ENCODE data around the gene ADAM17. TPM values are rescaled to one million over a fixed set of nuclear protein-coding genes. Genes with fewer than 3 reads are reported as not detected.

Gene ADAM17
- total and polyA plus RNA-seq, 2 of the 13 experiments (the other 11 are each of a cell fraction or from before 2014, with no cell fraction given), result 6.5 to 33.4 TPM

DNA sequence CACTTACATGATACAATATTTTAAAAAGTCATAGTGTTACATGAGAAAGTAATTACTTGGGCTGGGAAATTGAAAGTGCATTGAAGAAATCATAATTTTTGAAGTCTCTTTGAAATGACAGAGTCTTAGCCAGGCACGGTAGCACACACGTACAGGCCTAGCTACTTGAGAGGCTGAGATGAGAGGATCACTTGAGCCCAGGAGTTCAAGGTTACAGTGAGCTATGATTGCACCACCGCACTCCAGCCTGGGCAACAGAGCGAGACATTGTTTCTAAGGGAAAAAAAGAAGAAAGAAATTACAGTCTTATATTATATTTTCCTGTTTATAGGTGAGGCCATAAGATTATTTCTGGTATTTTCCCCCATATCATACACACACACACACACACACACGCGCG, 90.5 kb downstream of the ADAM17 start (continued):
- 0 out of 2 replicates have a peak, but pooled peaks have one; percentile 28 for TF ChIP-seq RARA (CRISPR knock-in tag; IDR thresholded peaks at IDR 0.05)
- TF ChIP-seq GATAD2A (CRISPR knock-in tag; IDR thresholded peaks at IDR 0.05), result peak; percentile 52; the same call in 1 of the 2 replicates
- TF ChIP-seq, protein P1, sequence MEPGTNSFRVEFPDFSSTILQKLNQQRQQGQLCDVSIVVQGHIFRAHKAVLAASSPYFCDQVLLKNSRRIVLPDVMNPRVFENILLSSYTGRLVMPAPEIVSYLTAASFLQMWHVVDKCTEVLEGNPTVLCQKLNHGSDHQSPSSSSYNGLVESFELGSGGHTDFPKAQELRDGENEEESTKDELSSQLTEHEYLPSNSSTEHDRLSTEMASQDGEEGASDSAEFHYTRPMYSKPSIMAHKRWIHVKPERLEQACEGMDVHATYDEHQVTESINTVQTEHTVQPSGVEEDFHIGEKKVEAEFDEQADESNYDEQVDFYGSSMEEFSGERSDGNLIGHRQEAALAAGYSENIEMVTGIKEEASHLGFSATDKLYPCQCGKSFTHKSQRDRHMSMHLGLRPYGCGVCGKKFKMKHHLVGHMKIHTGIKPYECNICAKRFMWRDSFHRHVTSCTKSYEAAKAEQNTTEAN (CRISPR knock-in tag; conservative IDR thresholded peaks at IDR 0.05), result no peak
- no peak for TF ChIP-seq HES4 (CRISPR knock-in tag; IDR thresholded peaks at IDR 0.05; ENCODE audit: borderline replicate concordance)

DNA sequence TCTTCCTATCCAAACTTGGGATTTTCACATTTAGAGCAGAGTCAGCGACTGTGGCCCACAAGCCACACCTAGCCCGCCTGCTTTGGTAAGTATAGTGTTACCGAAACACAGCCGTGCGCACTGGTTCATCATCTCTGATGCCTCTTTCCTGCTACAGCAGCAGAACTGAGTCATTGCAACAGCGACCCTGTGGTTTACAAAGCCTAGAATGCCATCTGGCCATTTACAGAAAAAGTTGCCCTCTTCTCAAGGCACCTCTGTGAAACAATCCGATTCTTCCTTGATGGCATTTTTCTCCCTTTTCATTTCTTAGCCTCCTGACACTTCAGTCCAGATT, 92.0 kb downstream of the ADAM17 start:
- no TSS peak for BruUV-seq (replicated peaks)
- CTCF ChIA-PET (ENCODE audit: low intra/inter-chr PET ratio, low total read pairs), result no interaction called here
- no peaks in the 10 kb centered on the region for H3K9me3 ChIP-seq (ENCODE audit: low read length)
- no peak overlapping the region for H3K4me3 ChIP-seq (replicated peaks in 1 of 3; ENCODE audit: insufficient read depth in 1 of 3, low read depth in 2 of 3, low read length in 3 of 3)
- peaks cover 13 to 46% of the 10 kb centered on the region in 2 experiments for H3K36me3 ChIP-seq (replicated peaks in 1 of 2; ENCODE audit: control insufficient read depth in 1 of 2, insufficient read depth in 2 of 2, low read length in 2 of 2)
- WGBS (ENCODE audit: low lambda C conversion rate), result 93% methylated on average over 7 of the region's 7 CpGs
- no peak for TF ChIP-seq U2AF1 (optimal IDR thresholded peaks at IDR 0.05; ENCODE audit: low read depth, low read length)
- no peak for TF ChIP-seq ZNF121 (CRISPR knock-in tag; IDR thresholded peaks at IDR 0.05)
- TF ChIP-seq, protein P2, sequence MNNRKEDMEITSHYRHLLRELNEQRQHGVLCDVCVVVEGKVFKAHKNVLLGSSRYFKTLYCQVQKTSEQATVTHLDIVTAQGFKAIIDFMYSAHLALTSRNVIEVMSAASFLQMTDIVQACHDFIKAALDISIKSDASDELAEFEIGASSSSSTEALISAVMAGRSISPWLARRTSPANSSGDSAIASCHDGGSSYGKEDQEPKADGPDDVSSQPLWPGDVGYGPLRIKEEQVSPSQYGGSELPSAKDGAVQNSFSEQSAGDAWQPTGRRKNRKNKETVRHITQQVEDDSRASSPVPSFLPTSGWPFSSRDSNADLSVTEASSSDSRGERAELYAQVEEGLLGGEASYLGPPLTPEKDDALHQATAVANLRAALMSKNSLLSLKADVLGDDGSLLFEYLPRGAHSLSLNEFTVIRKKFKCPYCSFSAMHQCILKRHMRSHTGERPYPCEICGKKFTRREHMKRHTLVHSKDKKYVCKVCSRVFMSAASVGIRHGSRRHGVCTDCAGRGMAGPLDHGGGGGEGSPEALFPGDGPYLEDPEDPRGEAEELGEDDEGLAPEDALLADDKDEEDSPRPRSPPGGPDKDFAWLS (CRISPR knock-in tag; IDR thresholded peaks at IDR 0.05; ENCODE audit: borderline replicate concordance), result no peak
- TF ChIP-seq ZNF3 (CRISPR knock-in tag; IDR thresholded peaks at IDR 0.05), result no peak
- no peak for TF ChIP-seq ZNF34 (CRISPR knock-in tag; IDR thresholded peaks at IDR 0.05; ENCODE audit: borderline replicate concordance)
- TF ChIP-seq WIZ (CRISPR knock-in tag; IDR thresholded peaks at IDR 0.05), result no peak
- TF ChIP-seq ZNF546 (CRISPR knock-in tag; conservative IDR thresholded peaks at IDR 0.05), result no peak
- no peak for TF ChIP-seq KAT8 (CRISPR knock-in tag; IDR thresholded peaks at IDR 0.05)
- TF ChIP-seq ZNF589 (CRISPR knock-in tag; conservative IDR thresholded peaks at IDR 0.05), result no peak
- TF ChIP-seq ZNF75D (CRISPR knock-in tag; IDR thresholded peaks at IDR 0.05; ENCODE audit: borderline replicate concordance), result no peak
- no peaks in the 10 kb centered on the region for H3K79me2 ChIP-seq (ENCODE audit: insufficient read depth, low read length)
- H3K4me1 ChIP-seq (ENCODE audit: insufficient read depth, low read length), result peaks cover 8% of the 10 kb centered on the region; the same call in 1 of the 2 replicates
- no peak overlapping the region for H3K4me2 ChIP-seq (ENCODE audit: low read depth, low read length)
- in situ Hi-C loops (cut with HindIII; ENCODE audit: extremely low pct_ligation_motif_present, low pct_unique_long_range_greater_than_20kb) (no loop called here), intact Hi-C loops (cut with micrococcal nuclease; ENCODE audit: unreplicated experiment) (no loop called here)
- POLR2A ChIA-PET, result no interaction called here
- H4K20me1 ChIP-seq (ENCODE audit: insufficient read depth, low read length), result no peaks in the 10 kb centered on the region
- FAIRE-seq (no peak), DNase-seq (ENCODE audit: low spot score) (no peak), ATAC-seq (no peak)
- no peak overlapping the region for H3K27ac ChIP-seq (ENCODE audit: extremely low read length, insufficient read depth, low read length)
- H3K27me3 ChIP-seq (ENCODE audit: control insufficient read depth in 1 of 2, insufficient read depth in 2 of 2, low read length in 2 of 2), result no peaks in the 10 kb centered on the region
- no peak overlapping the region for H2AFZ ChIP-seq (ENCODE audit: low read length)
- no peak overlapping the region for H3K9ac ChIP-seq (ENCODE audit: insufficient read depth, low read depth, low read length)
